NCI-H345 (cell line): ENCODE results near the gene ZFP36L1.
A peak's percentile ranks its signal among the peaks of the same experiment; 100 is the strongest.

Experiments
- DNase-seq: peaks from one replicate; lab custom pipeline; 2025; lab: John Stamatoyannopoulos, UW

ZFP36L1 gene

GRCh38 chr14:68795597-68796417 lies 2.9 kb upstream of the ZFP36L1 start:
- DNase-seq, result peak; percentile 68

- DNase-seq, result no peak
Observed at GRCh38 chr14:68794851-68795596, 2.2 kb upstream of the ZFP36L1 start.

GRCh38 chr14:68794130-68794850 lies 1.4 kb upstream of the ZFP36L1 start:
- DNase-seq, result peak; percentile 33

GRCh38 chr14:68793734-68794129 lies 865 bp upstream of the ZFP36L1 start:
- no peak for DNase-seq

- no peak for DNase-seq
Observed at GRCh38 chr14:68792678-68792978, 239 bp downstream of the ZFP36L1 start.

- no peak for DNase-seq
Observed at GRCh38 chr14:68791902-68792677, 777 bp downstream of the ZFP36L1 start.

DNA sequence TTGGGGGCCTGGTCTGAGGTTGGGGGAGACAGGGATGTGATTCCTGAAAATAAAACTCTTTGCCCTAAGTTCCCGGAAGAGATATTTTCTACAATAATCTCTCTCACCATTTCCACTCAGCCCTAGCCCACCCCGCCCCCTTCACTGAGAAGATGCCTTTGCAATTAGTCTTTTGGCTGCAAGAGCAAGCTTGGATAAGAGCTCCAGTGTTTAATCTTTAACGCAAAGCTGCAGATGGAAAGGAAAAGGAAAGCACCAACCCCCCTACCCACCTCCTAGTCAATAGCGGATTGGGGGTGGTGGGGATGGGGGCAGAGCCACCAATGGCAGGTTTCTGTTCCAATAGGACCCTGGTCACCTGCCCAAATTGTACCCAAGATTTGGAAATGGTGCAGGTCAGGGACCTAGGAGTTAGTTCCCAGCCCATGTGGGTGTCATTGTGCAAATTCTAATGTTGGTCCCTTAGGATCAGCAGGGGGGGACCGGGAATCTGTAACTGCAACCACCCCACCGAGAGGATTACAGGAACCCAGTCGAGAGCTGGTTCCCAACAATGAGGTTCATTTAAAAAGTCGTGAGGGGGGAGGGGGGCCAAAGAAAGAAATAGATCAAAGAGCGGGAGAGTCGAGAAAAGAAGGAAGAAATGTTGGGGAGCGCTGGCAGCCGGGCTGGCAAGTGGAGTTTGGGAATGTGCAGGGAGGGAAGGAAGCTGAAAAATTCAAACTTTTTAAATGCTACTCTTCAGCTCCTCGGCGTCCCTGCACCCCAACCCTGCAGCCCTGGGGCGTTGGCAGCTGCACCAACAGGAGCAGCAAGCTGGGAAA lies 1.6 kb downstream of the ZFP36L1 start:
- peak; percentile 36 for DNase-seq

DNA sequence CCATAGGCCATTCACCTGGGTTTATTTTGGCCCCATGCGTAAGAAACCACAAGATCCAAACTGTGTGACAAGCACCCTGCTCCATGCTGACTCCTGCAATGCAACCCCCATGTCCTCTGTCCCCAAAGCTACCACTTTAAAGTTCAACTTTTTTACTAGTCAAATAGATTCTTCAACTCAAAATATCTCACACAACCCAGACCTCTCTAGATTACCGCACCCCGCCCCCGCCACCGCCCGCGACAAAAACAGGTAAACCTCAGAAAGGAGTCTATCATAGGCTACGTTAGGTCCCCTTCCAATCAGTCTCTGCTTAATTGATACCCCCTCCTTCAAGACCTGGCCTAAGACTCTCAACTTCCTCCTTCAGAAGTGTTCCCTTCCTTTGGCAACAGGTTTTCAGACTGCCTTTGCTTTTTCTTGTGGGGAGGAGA lies 2.2 kb downstream of the ZFP36L1 start:
- DNase-seq, result no peak

- no peak for DNase-seq
Observed at GRCh38 chr14:68789821-68790643, 2.8 kb downstream of the ZFP36L1 start.

DNA sequence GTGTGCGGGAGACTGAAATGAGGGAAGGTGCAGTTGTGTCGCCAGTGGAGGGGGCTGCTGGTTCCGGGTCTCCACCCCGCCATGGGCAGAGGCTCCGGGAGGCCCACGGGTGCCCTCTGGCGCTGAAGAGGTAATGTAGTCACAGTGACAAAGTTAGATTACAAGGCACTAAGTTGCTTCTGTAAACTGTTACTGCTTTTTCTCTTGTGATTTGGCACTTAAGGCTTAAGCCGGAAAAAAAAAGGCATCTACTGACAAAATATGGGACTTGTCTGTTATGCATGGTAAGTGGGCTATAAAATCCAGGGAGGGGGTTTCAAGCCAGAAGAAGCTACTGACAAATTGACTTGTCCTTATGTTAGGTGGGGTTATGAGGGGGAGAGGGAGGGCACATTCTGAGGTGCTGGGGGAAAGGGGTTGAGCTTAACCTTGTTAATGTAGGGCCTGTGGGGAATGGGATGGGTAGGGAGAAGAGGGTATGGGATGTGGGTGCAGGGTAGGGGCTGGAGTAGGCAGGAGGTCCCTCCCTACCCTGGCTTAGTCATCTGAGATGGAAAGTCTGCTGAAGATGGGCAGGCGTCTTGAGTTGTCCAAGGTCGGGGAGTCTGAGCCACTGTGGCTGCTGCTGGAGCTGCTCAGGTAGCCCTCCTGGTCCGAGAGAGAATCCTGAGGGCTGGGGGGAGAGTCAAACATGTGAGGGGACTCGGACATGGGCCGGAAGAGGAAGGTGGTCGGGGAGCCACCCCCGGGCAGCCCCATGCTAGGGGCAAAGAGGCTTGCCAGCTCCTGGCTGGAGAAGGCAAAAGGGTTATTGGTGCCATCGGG lies 3.7 kb downstream of the ZFP36L1 start:
- peak; percentile 83 for DNase-seq

GRCh38 chr14:68788275-68788995 lies 4.4 kb downstream of the ZFP36L1 start:
- DNase-seq, result no peak

DNA sequence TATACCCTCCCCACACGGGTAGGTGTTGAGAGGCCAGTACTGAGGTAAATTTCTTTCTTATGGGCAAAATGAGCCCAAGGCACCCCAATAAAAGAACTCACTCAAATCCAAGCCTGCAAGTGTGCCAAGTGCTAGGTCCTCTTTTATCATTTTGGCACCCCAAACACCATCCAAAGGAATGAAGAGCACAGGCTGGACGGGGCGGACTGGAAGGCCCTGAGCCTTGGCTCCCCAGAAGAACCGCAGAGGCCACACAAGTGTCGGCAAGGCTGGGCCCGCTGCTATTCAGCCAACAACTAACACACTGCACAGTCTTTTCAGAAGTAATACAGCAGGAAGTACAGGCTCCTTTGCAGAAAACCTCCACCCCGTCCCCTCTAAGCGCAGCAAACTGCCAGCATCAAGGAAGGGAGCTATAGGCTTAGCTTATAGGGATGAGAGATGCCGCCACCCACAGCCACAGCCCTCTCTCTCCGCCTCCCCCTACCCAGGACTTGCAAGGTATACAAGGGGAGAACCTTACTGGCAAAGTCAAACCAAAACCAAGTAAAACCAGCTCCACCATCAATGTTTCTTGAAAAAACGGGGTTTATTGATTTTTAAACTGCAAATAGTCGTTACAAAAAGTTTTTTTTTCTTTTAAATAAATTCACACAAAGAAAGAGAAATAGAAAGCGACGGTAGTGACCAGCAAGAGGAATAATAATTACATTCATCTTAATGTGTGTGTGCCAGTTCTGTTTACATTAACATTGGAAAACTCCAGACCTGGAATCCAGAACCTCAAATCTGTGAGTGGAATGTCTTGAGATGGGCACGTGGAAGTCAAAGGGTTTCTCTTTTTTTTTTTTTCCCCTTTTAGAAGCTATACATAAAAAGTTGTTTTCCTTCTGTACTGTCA lies 5.5 kb downstream of the ZFP36L1 start:
- DNase-seq, result no peak

GRCh38 chr14:68786491-68787091 lies 6.3 kb downstream of the ZFP36L1 start:
- DNase-seq, result no peak

- no peak for DNase-seq
Observed at GRCh38 chr14:68785534-68786490, 7.1 kb downstream of the ZFP36L1 start.

- no peak for DNase-seq
Observed at GRCh38 chr14:68784978-68785533, 7.8 kb downstream of the ZFP36L1 start.
